NCI-H2196 treated with DMSO at 0.1 percent for 48 hours (cell line): ENCODE measurements around the gene PAPPA.

Experiments
- DNase-seq: peaks from one replicate; lab custom pipeline; 2025; ENCODE audit not compliant: unreplicated experiment; lab: John Stamatoyannopoulos, UW

Gene PAPPA

DNA sequence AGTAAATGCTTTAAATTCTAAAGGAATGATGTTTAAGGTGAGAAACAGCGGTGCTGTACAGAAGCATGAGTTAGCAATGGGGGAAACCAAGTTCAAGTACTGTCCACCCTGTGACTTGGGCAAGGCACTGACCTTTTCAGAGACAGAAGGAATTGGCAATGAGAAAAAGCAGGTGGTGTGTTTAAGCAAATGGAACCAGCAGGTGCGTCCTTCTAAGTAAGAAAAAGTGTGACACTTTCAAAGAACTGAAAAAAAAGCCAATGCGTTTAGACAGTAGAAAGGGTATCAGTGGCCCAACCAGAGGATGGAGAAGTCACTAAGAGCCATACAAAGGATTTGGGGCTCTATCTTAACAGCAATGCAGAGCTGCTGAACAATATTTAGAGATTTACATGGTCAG lies 250.6 kb downstream of the PAPPA start:
- no peak for DNase-seq

DNA sequence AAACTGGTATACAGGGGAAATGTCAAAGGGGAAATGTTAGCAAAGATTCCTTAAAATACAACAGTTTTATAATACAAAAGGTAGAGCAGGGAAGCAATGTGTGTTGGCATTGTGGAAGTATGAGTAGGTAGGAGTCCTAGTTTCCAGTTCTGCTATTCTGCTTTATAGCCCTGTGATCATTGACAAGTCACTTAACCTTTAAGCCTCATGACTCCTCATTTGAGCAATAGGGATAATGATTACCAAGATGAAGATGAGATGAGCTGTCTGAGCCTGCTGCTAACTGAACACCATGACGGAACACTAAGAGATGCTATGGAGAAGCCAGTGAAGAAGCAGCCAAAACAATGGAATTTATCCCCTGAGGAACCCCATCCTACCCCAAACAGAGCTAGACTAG lies 251.7 kb downstream of the PAPPA start:
- no peak for DNase-seq

DNA sequence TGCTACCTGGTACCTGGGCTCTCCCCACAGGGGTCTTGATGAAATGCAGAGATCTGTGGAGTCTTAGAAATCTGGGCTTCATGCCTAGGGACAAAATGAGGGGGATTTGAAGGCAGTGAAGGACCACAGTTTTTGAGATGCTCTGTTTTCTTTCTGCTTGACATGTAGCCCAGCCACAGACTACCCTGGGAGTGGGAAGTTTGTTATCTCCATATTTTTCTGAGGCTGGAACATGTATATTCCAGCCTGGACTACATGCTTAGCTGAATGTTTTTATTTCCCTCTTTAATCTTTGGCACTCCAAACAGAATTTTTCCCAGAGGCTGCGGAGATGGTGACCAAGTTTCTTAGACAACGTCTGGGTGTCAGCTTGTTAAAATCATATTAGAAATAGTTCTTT lies 252.9 kb downstream of the PAPPA start:
- no peak for DNase-seq

DNA sequence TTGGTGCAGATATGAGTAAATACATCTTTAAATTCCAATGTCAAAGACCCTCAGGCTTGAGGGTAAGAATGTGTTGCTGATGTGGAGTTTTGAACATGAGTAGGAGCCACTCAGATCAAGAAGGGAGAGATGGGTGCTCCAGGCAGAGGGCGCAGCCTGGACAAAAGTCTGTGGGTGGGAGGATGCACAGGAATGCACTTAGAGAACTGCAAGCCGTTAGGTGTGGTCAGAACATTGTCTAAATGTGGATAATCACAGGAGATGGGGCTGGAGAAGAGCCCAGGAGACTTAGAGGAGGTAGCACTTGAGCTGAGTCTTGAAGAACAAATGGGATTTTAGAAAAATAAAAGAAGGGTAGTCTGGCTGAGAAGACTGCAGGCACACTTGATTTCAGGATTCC lies 255.5 kb downstream of the PAPPA start:
- no peak for DNase-seq

DNA sequence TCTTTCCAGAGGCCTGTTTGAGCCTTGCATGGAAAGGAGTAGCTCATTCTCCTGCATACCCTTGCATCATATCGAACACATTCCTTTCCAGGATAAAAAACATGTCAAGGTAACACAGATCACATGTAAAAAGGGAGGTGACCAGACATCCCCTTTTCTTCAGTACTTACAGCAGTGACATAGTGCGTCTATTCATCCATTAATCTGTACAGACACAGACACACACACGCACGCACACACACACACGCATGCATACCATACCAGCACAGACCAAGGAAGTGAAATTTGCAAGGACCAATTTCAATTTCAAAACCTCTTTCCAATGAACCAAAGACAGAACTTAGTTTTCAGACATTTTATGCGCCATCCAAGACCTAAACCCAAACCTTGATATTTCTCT lies 256.0 kb downstream of the PAPPA start:
- no peak for DNase-seq

DNA sequence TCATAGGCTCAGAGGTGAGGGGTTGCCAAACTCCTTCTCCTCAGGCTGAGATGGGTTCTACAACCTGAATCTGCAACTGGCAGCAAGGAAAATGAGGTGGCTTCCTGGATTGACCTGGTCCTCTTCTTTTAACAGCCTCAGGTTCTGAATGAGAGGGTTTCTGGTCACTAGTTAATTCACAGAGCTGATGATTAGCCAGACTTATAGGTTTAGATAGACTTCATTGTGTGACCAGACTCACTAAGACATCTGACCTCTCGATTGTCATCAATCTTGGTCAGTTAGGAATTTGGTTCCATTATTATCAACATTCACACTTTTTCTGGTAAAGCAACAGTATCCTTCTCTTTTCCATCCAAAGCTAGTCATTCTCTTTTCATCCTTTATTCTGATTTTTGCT lies 257.9 kb downstream of the PAPPA start:
- DNase-seq, result no peak

DNA sequence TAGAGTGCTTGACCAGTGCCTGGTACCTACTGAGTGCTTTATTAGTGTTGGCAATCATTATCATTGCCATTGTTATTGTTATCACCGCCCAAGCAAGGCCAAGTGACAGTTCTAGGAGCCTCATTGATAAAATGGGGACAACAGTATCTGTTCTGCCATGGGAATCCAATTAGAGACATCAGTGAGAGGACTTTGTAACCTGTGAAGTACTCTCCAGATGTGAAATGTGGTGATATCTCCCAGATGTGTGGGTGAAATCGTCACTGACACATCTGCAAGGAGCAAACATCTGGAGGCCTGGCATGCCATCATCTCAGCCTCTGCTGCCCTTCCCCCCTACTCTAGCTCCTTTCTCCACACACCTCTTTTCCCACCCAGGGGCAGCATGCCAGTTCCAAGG lies 260.8 kb downstream of the PAPPA start:
- DNase-seq, result no peak

DNA sequence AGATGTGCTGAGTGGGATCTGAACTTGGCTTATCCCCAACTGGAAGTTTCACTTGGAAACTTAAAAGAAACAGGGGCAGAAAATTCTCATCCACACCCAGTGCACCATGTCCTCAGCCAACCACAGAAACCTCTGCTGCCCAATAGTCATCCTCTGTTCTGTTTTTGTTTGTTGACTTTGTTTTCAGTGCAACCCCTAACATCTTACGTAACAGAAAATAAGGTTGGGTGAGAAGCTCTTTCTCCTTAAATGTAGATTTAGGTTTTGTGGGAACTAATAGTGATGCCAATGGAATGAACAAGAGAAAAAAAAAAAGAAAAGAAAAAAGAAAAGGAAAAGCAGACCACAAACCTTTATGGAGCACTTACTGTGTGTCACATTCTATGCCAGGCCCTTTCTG lies 262.8 kb downstream of the PAPPA start:
- DNase-seq, result no peak

DNA sequence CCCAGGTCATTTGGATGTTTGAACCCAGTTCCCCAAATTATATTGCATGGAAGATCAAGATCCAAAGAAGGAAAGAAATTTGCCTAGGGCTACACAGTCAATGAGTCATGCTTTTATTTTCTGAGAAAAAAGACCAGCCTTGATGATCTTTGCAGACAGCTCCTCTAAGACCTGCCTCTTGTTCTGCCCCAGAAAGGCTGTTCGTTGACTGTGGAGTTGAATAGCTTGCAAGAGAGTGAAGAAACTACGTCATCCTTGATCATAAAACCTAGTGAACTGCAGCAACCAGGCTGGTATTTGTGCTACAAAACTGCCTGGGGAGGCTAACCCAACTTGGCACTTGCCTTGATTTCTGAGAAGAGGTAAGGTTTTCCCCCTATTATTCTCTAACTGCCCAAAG lies 263.9 kb downstream of the PAPPA start:
- no peak for DNase-seq

DNA sequence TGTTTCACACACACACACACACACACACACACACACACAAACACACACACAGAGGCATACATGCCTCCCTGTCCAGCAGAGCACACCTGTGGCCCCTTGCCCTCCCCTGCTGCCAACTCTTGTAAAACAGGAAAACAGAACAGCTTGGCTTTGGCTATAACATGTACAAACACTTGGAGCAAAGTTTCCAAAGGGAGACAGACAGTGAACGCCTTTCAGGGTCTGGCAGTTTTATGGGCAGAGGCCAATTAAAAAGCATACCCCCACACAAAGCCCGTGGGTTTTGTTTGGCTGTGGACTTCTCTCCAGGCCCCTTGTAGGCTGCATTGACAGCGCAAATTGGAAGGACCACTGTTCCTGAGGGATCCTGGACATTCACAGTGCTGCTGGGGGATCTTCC lies 265.6 kb downstream of the PAPPA start:
- no peak for DNase-seq

DNA sequence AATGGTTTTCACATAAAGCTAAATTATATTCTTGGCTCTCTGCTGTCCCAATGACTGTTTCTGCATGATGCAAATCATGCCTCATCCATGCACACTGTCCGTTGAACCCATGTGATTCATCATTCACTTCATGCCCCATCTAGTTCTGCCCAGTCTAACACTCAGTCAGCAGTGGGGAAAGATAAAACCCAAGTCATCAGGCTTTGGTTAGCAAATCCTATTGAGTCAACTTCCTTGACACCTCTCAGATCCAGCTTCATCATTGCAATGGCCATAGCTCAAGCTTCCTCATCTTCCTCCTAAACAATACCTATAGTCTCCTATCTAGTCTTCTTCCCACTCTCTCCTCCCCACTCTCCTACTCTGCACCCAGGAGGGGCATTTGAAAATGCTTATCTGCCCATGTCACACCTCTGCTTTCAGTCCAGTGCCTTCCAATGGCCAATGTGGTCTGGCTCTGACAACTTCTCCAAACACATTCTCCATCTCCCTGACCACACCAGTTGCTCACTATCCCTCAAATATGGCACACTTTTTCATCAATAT lies 267.5 kb downstream of the PAPPA start:
- no peak for DNase-seq

DNA sequence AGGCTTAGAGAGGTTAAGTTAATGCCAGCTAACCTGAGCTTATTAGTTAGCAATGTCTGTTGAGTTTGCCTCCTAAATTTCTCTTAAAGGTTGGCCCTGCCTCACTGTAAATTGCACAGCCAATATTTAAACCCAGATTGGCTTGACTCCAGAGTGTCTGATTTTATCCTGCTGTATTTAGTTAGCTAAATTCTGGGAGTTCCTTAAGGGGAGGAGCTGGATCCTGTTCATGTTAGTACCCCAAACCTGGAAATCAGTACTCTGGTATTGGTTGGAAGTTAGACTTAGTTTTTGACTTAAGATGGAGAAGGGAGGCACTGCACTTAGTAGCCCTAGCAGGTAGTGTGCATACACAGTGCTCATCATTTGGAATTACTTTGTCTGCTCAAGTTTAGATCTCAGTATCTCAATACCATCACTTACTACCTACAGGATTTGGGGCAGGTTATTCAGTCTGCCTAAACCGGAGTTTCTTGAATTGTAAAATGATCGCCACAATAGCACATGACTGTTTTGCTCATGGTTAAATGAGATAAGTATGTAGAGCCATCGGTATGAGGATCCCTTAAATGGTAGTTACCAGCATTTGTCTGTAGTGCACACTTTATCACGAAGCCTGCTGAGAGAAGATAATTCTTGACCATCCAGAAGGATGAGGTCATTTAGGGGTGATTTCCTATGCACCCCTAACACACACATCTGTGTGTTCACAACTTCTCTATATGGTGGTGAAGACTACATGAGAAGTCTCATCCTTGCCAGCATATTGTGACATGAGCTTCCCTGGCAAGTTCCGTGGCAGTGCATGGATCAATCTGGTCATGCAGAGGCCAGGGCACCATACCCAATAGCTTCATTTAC lies 268.8 kb downstream of the PAPPA start:
- no peak for DNase-seq

DNA sequence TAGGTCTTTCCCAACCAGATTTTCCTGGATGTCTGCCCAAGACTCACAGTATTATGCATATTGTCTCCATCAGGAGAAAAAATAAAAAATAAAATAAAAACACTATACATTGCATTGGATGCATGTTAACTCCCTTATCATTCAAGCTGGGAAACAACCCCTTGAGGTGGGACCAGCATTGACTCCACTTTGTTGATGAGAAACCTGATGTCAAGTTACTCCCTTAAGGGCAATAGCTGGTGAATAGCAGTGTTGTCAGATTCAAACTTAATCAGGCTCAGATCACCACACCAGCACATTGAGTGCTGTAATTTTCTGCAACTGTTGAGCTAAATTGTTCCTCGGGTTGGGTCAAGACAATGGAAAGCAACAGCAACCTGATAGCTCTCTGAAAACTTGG lies 269.6 kb downstream of the PAPPA start:
- DNase-seq, result no peak

DNA sequence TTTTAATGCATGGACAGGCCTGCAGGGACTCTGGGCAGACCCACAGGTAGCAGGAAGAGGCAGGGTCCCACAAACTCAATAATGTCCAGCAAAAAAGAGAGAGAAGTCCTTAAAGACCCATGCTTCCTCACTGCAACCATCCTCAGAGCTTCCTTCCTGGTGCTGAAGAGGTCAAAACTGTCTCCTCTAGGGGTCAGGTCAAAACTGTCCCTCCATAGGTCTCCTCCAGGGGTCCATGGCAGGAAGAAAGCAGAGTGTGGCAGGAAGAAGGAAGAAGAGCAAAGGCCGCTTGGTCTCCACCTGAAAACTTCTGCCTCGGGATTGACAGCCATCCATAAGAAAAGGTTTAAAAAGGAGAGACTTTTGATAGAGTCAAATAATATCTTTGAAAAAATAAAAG lies 271.7 kb downstream of the PAPPA start:
- DNase-seq, result no peak

DNA sequence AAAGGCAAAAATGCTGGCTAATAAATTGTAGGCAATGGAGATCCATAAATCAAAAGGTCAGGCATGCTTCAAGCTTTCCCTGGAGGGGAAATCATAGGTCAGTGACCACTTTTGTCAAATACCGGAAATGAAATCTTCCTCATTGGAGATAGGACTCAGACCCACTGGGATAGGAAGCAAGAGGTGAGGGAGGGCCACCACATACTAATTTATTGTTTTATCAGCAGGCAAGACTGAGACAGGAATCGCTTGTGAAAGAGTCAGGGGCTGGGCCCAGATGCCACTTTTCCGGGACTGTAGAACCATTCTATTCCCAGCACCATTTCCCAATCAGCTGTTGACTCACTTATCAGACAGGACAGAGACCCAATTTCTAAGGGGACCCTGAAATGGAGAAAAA lies 277.3 kb downstream of the PAPPA start:
- no peak for DNase-seq

DNA sequence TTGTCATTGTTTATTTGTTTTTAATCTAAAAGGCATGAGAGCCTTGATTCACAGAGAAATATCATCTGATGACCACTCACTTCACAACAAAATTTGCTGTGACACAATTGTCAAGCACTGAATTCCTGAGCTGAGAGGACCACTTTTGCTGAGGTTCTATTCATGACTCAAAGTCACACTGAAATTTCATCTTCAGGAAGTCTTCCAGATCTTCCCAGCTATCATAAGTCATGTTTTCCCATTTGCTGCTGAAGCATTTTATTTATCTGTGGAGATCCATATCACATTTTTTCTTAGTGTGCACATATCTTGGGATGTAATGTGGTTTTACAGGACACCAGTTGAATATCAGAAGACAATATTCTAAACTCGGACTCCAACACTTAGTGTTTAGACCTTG lies 278.5 kb downstream of the PAPPA start:
- DNase-seq, result no peak

DNA sequence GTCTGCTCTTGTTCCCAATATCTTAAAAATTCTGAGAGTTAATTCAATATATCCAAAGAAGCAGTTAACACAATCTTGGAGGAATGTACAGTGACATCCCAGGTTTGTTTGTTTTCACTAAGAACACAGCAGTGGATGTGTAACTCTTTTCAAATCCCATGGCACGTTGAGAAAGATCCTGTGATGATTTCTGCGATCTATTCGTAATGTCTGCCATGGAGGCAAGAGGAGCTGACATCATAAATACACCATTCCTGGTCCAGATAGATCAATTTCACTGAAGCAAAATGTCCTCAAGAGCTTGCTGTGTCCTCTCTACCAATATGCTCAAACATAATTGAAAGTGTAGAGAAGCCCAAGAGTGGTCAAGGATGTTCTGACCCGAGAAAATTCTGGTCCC lies 280.7 kb downstream of the PAPPA start:
- no peak for DNase-seq

DNA sequence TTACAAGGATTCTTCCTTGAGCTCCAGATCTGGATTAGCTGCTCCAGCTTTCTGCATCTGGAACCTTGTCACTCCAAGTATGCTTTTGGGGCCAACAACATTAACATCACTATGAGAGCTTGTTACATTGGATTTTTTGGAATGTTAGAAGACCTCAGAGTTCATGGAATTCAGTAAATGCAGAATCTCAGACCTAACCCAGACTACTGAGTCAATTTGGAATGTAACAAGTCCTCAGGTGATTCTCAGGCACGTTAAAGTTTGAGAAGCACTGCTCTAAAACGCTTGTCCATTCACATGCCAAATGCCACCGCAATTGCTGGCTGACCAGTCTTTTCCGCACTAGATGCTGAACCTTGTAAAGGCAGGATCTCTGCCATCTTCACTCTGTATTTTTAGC lies 282.1 kb downstream of the PAPPA start:
- no peak for DNase-seq

DNA sequence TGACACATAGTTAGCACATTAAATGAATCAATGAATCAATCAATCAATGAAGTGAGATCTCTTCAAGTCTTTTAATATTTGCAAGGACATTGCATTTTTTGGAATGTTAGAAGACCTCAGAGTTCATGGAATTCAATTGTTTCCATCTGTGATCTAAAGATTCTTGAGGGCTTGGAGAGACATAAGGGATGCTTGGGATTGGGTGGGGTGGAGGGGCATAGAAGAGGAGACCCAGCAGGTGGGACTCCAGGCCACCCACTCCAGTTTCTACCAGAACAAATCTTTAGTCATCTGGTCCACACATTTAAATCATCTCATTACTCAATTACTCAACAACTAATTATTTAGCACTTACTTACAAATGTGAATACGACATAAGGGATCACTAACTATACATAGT lies 282.5 kb downstream of the PAPPA start:
- no peak for DNase-seq

DNA sequence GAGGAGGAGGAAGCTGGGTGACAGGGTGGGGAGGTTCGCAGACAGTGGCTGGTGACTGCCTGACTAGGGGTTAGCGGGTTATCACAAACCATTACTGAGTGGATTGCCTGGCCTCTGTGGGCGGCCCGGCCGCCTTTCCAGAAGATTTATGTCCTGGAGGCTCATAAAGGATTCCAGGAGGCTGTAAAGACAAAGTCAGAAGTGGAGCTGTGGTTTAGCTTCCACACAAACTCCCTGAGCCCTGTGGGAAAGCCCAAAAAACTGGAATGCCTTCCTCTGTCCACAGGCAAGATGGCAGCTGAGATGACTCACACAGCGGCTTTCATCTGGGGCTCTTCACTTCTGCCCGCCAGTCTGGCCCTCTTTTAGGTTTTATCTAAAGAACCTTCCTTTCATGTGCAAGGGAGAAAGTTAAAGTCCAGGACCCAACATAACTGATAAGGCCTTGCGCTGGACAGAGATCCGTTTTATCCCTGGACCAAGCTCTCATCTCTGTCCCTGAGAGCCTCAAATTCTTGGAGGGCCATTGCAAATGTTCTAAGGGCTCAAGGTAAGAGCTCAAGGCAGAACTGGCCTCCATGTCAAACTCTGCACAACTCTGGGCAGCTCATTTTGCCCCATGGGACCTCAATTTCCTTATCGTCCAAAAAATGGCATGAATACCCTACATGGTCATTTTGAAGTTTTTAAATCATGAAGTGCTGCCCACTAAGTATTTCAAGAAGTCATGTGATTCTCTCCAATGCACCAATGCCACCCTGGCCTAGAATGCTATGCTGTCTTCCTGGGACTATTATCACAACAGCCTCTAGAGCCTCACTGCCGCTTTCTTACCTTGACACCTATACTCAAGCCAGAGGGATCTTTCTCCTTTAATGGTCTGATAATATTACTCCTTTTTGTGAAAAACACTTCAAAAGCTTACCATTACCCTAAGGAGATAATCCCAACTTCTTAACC lies 284.1 kb downstream of the PAPPA start:
- DNase-seq, result no peak

DNA sequence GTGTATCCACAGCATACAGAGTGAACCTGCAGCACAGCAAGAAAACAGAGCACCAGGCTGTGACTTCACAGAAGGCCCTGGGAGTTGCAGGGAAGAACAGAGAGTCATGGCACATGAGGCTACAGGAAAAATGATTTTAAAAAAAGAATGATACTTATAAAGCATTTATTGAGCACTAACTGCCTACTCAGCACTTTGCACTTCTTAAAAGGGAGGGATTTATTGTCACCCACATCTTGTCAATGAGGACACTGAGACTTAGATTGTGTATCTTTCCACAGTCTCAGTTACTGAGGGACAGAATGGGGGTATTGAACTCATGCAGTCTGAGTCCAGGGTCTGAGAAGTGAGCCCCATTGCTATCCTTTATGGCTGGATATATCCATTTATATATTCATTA lies 288.9 kb downstream of the PAPPA start:
- DNase-seq, result no peak

DNA sequence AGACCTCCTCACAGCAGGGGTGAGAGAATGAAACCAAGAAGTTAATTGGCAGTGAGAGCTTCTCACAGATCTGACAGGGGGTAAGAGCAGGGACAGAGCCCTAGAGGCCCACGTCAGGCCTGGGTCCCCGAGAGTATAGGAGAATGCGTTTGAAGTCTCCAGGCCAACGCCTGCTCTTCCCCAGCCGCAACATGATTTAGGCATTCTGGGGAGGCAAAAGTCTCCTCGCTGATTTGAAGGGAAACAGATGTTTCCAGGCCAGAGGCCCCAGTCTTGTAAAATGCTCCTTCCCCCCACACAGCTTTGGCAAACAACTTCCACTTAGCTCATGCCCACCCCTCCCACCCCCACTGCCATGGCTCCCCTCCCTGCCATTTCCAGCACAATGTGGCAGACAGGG lies 294.3 kb downstream of the PAPPA start:
- DNase-seq, result no peak
